Airway epithelial cell (primary cell): ENCODE results near the gene RNF39. TPM values are rescaled to one million over a fixed set of nuclear protein-coding genes. Genes with fewer than 3 reads are reported as not detected.

Source experiments
- total RNA-seq: library from RNA; depleted of rRNA; stranded (reverse); fragments of >200 nt; gene quantifications from 2 replicates; pipeline ENCODE4 v1.2.3, GENCODE V29; 2015

The RNF39 gene
- 3.3 and 4.9 TPM in 2 replicates for total RNA-seq

GRCh38 chr6:30075094-30075789 lies at the start of gene RNF39:
Gene RNF39 (minus strand): TSS chr6:30075769. CDS start chr6:30075585, 184 bp downstream.

GRCh38 chr6:30113003-30113759 lies 37.6 kb upstream of the RNF39 start, which contains the start of gene TRIM31:
Gene TRIM31 (minus strand): TSS chr6:30113090. CDS start chr6:30112805, 285 bp downstream.

DNA sequence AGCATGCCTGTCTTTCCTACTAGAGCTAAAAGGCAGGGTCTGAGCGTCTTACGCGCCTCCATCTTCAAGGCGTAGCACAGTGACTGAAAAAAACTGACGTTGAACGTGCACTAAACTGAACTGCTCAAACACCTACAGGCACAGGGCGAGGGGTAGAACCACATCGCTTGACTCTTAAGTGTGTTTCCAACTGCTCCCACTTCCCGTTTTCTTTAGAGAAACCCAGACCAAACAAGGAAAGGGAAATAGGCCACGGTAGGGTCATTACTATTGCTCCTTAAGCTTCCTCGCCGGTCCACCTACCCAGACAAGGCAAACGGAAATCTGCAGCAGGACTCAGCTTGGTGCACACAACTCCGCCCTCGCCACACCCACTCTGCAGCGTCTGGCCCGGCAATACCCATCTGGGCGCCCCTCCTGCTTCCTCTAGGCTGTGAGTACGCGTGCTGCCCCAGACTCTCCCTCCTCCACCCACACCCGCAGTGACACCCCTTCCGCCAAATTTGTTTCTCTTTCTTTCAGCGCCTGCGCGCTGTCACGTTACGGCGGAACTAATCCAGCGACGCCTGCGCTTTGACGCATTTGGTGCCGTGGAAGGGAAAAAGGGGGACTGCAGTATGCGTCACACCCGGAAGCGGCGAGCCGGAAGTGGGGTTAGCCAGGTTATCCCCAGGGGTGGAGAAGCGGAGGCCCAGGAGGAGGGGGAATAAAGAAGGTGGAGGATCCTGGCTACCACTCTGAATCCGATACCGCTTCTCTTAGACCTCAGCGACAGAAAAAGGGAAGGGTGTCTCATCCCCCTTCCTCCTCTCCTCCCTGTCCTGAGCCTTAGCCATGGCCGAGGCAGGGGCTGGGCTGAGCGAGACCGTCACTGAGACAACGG lies 8.8 kb downstream of the RNF39 start, which contains the start of gene PPP1R11:
Gene PPP1R11, plus strand, starts transcription at position 622 of the 883 bp plus-strand sequence. Its CDS starts 213 bp downstream, at position 835.

DNA sequence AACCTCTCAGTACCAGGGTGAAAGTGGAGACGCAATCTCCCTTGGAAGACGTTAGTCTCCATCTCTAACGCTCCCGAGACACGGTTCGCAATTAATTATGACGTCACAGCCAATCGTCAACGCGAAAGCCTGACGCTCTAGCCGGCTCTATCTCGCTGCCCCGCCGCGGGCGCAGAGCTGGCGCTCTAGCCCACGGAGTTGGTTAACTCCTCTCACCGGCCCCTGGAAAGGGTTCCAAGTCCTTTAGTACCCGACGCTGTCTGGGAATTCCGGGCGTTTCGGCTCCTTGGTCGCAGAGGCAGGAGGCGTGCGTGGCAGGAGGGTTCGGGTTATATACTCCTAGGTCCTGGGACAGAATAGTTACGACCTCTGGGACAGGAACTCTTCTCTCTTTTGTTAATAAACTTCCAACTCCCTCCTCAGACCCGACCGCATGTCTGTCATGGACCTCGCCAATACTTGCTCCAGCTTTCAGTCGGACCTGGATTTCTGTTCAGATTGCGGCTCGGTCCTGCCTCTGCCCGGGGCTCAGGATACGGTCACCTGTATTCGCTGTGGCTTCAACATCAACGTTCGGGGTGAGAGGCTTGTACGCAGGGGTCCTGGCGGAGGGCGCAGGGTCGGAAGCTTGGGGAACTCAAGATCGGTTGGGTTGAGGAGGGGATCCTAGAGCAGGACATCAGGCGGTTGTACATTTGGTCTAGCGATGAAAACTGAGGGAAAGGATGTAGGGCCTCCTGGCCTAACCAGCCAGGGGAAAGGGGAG lies 14.3 kb downstream of the RNF39 start, which contains the start of gene POLR1H:
Gene POLR1H, plus strand, starts transcription at position 174 of the 766 bp plus-strand sequence. Its CDS starts 260 bp downstream, at position 434.

Other genes starting within 250 kb of the RNF39 start
- 5.9 and 9.1 TPM in 2 replicates for gene HLA-G, start 247.9 kb downstream of the RNF39 start, total RNA-seq
- gene HLA-A, start 133.2 kb downstream of the RNF39 start, total RNA-seq, result 174 and 178 TPM in 2 replicates
- 34.3 and 54.7 TPM in 2 replicates for gene POLR1H, start 14.5 kb downstream of the RNF39 start, total RNA-seq
- gene PPP1R11, start 8.6 kb downstream of the RNF39 start, total RNA-seq, result 36.7 and 39.9 TPM in 2 replicates
- gene TRIM31, start 37.3 kb upstream of the RNF39 start, total RNA-seq, result 0.05 TPM in 1 of 2 replicates, not detected in the other
- not detected in 2 replicates for gene TRIM40, start 60.4 kb upstream of the RNF39 start, total RNA-seq
- gene TRIM10, start 85.4 kb upstream of the RNF39 start, total RNA-seq, result not detected in 2 replicates
- gene TRIM15, start 87.8 kb upstream of the RNF39 start, total RNA-seq, result not detected in 2 replicates
- 47.3 and 59.0 TPM in 2 replicates for gene TRIM26, start 137.6 kb upstream of the RNF39 start, total RNA-seq